GM12878 (cell line): ENCODE measurements around the gene SLC25A27. TPM values are rescaled to one million over a fixed set of nuclear protein-coding genes. Genes with fewer than 3 reads are reported as not detected.

ENCODE experiments used
- ATAC-seq: fragments of 200-7000 bp; cut with Tn5 transposase; 3 replicates; pipeline ENCODE4 v1.9.1; 2020; ENCODE audit warnings: mild to moderate bottlenecking, moderate library complexity
- BruUV-seq: library from RNA; stranded (reverse); fragments of 400-500 nt; replicated peaks from 2 replicates; lab custom pipeline; 2021; lab: Mats Ljungman, UMichigan
- CTCF ChIA-PET: fragments of 300-600 bp; sonication (Branson Sonifier 250); formaldehyde crosslinking; extraction: SDS; loops from one replicate; lab custom pipeline; 2021; ENCODE audit warnings: inconsistent platforms; lab: Yijun Ruan, JAX
- POLR2A ChIA-PET: fragments of 350-600 bp; formaldehyde crosslinking; extraction: SDS; loops from one replicate; lab custom pipeline; 2021; ENCODE audit warnings: inconsistent platforms; lab: Charles Lee
- RAD21 ChIA-PET: fragments of 300-600 bp; sonication (Branson Sonifier 250); formaldehyde crosslinking; loops from one replicate; lab custom pipeline; 2023; ENCODE audit warnings: antibody characterized with exemption; ENCODE audit not compliant: unreplicated experiment; lab: Charles Lee
- SMC1A ChIA-PET: fragments of 300-600 bp; sonication (Branson Sonifier 250); formaldehyde crosslinking; loops from one replicate; lab custom pipeline; 2023; ENCODE audit not compliant: unreplicated experiment, uncharacterized antibody; lab: Charles Lee
- DNase-seq: peaks from one replicate; pipeline ENCODE4 v3.0.0-alpha.2; 2011; ENCODE audit warnings: low read depth, low spot score
- FAIRE-seq: peaks from 3 replicates; lab custom pipeline; 2011; peaks lifted over from hg19 to GRCh38; lab: Jason Lieb, UNC
- H2AFZ ChIP-seq: 2 replicates; pipeline ENCODE4 v1.6.0; 2011; ENCODE audit warnings: low read depth, low read length, control low read depth; ENCODE audit not compliant: control insufficient read depth
- H3K27ac ChIP-seq: 2 replicates; pipeline ENCODE4 v1.5.1; 2011; ENCODE audit warnings: control low read depth; ENCODE audit not compliant: control insufficient read depth, insufficient read depth
- H3K27me3 ChIP-seq, 2 experiments: replicated peaks in 1 of 2; 2 replicates each; pipeline versions ENCODE4 v1.6.0 to v1.6.1; 2011; ENCODE audit warnings: low read length in 1 of 2; ENCODE audit not compliant: control insufficient read depth in 2 of 2, insufficient read depth in 2 of 2
- H3K36me3 ChIP-seq, 2 experiments: 2 replicates each; pipeline ENCODE4 v1.5.1; 2011; ENCODE audit warnings: low read length in 1 of 2; ENCODE audit not compliant: control insufficient read depth in 2 of 2, insufficient read depth in 2 of 2
- H3K4me1 ChIP-seq: 2 replicates; pipeline ENCODE4 v1.6.1; 2011; ENCODE audit warnings: mild to moderate bottlenecking, low read length, moderate library complexity, mixed read lengths; ENCODE audit not compliant: control insufficient read depth, insufficient read depth
- H3K4me2 ChIP-seq: 2 replicates; pipeline ENCODE4 v1.6.0; 2011; ENCODE audit warnings: control low read depth; ENCODE audit not compliant: control insufficient read depth, insufficient read depth
- H3K4me3 ChIP-seq: fragments of 200-600 bp; sonication (generic); 2 replicates; pipeline ENCODE4 v1.5.1; 2016
- H3K79me2 ChIP-seq: 2 replicates; pipeline ENCODE4 v1.6.0; 2011; ENCODE audit warnings: low read length; ENCODE audit not compliant: control insufficient read depth, insufficient read depth
- H3K9ac ChIP-seq: 2 replicates; pipeline ENCODE4 v1.8.0; 2011; ENCODE audit warnings: low read length, control low read depth, mixed read lengths; ENCODE audit not compliant: control insufficient read depth, insufficient read depth
- H3K9me3 ChIP-seq: replicated peaks from 3 replicates; pipeline ENCODE4 v1.5.1; 2011; ENCODE audit warnings: mild to moderate bottlenecking, low read length; ENCODE audit not compliant: control insufficient read depth, insufficient read depth
- H4K20me1 ChIP-seq: 2 replicates; pipeline ENCODE4 v1.6.0; 2011; ENCODE audit not compliant: control insufficient read depth, insufficient read depth
- BACH1 ChIP-seq: fragments of 450-650 bp; IDR thresholded peaks from 2 replicates; pipeline ENCODE4 v1.6.1; 2017; ENCODE audit warnings: mild to moderate bottlenecking, borderline replicate concordance
- EED ChIP-seq: sonication (generic); IDR thresholded peaks from 2 replicates; pipeline ENCODE4 v1.6.1; 2016; ENCODE audit warnings: antibody characterized with exemption, low read depth
- EP300 ChIP-seq, 2 experiments: fragments of 150-350 bp in 1 of 2; IDR thresholded peaks; 2 replicates each; pipeline ENCODE4 v1.6.1; 2011 to 2012; ENCODE audit warnings: low read depth in 2 of 2, low read length in 2 of 2, borderline replicate concordance in 1 of 2, improper control_type of control experiment in 1 of 2, inconsistent platforms in 1 of 2; ENCODE audit not compliant: control insufficient read depth in 1 of 2
- FOXK2 ChIP-seq: fragments of 450-650 bp; IDR thresholded peaks from 2 replicates; pipeline ENCODE4 v1.6.1; 2017; ENCODE audit warnings: mild to moderate bottlenecking, moderate library complexity
- GATAD2B ChIP-seq: fragments of 450-650 bp; conservative IDR thresholded peaks from 2 replicates; pipeline ENCODE4 v1.6.1; 2017; ENCODE audit warnings: low read depth, mild to moderate bottlenecking, moderate library complexity
- HCFC1 ChIP-seq: fragments of 150-350 bp; IDR thresholded peaks from 2 replicates; pipeline ENCODE4 v1.6.1; 2014; ENCODE audit warnings: low read length
- HDAC6 ChIP-seq: fragments of 200-600 bp; sonication (generic); IDR thresholded peaks from one replicate; pipeline ENCODE4 v1.8.0; 2017; ENCODE audit warnings: antibody characterized with exemption; ENCODE audit not compliant: unreplicated experiment
- MYC ChIP-seq: IDR thresholded peaks from 2 replicates; pipeline ENCODE4 v1.6.1; 2011; ENCODE audit warnings: mild to moderate bottlenecking, low read length, moderate library complexity, inconsistent platforms; ENCODE audit not compliant: insufficient read depth, insufficient replicate concordance, insufficient read length, severe bottlenecking
- RAD51 ChIP-seq: fragments of 450-650 bp; IDR thresholded peaks from 2 replicates; pipeline ENCODE4 v1.6.1; 2016; ENCODE audit warnings: moderate library complexity, mild to moderate bottlenecking, inconsistent platforms
- SIX5 ChIP-seq: IDR thresholded peaks from 2 replicates; pipeline ENCODE4 v1.6.1; 2011; ENCODE audit warnings: mild to moderate bottlenecking, low read depth, low read length, moderate library complexity; ENCODE audit not compliant: severe bottlenecking
- SP1 ChIP-seq: IDR thresholded peaks from one replicate; pipeline ENCODE4 v1.6.1; 2011; ENCODE audit warnings: low read depth, low read length
- STAT3 ChIP-seq: IDR thresholded peaks from 2 replicates; pipeline ENCODE4 v1.6.1; 2011; ENCODE audit warnings: low read depth, low read length, improper control_type of control experiment
- TCF12 ChIP-seq: IDR thresholded peaks from 2 replicates; pipeline ENCODE4 v1.6.1; 2011; ENCODE audit warnings: low read depth, mild to moderate bottlenecking, low read length
- ZSCAN29 ChIP-seq: fragments of 450-650 bp; IDR thresholded peaks from 2 replicates; pipeline ENCODE4 v1.6.1; 2017; ENCODE audit warnings: mild to moderate bottlenecking, moderate library complexity
- WGBS: methylation state at CpG from one replicate; pipeline ENCODE4 v1.1.6; 2016; ENCODE audit warnings: low lambda C conversion rate; ENCODE audit not compliant: insufficient replicate concordance, insufficient coverage; ENCODE audit errors: missing lambda C conversion rate; 5-methylcytosine and 5-hydroxymethylcytosine counted together
- in situ Hi-C: fragments of 300-500 bp; cut with MboI; formaldehyde crosslinking; loops from 9 replicates; pipeline ENCODE4 v1.14.3; 2018; ENCODE audit warnings: mixed read lengths
- intact Hi-C: fragments of 100-400 bp; cut with micrococcal nuclease; formaldehyde crosslinking; loops from one replicate; pipeline ENCODE4 v1.14.2; 2022; ENCODE audit not compliant: unreplicated experiment
- polyA plus RNA-seq, 11 experiments: library from polyadenylated mRNA; depleted of rRNA in 4 of 11; unstranded in 6 of 11; stranded (reverse) in 5 of 11; fragments of >200 nt; fragmentation: Nextera tagmentation in 4 of 11; fragmentation: Illumina TruSeq in 1 of 11; extraction: Ambion mirVana in 4 of 11; extraction: Trizol in 1 of 11; gene quantifications; 1 replicate in 1 of 11; 2 replicates in 10 of 11; pipeline versions ENCODE4 v1.2.1 to v1.2.3, GENCODE V29; 2011 to 2016; ENCODE audit warnings: inconsistent platforms in 2 of 11, missing spikeins in 2 of 11, low read depth in 1 of 11
- total RNA-seq, 4 experiments: library from RNA; depleted of rRNA in 3 of 4; stranded (reverse); fragments of >200 nt in 3 of 4; fragmentation: Illumina TruSeq in 1 of 4; extraction: Trizol in 1 of 4; gene quantifications; 2 replicates each; pipeline versions ENCODE4 v1.2.1 to v1.2.3, GENCODE V29; 2013 to 2021
- TF ChIP-seq, protein P1 (sequence below): fragments of 450-650 bp; formaldehyde crosslinking; IDR thresholded peaks from 2 replicates; pipeline ENCODE4 v1.4.0; 2022; ENCODE audit warnings: mild to moderate bottlenecking, moderate library complexity
- TF ChIP-seq, protein P2 (sequence below): IDR thresholded peaks from 2 replicates; pipeline ENCODE4 v1.6.1; 2012; ENCODE audit warnings: low read depth, low read length, improper control_type of control experiment
- TF ChIP-seq, protein P3 (sequence below): fragments of 150-350 bp; IDR thresholded peaks from 2 replicates; pipeline ENCODE4 v1.6.1; 2014; ENCODE audit warnings: mild to moderate bottlenecking, low read depth, low read length

Gene SLC25A27
- total and polyA plus RNA-seq, 10 of the 15 experiments (the other 5 are each of a cell fraction or from before 2014, with no cell fraction given) = not detected

DNA sequence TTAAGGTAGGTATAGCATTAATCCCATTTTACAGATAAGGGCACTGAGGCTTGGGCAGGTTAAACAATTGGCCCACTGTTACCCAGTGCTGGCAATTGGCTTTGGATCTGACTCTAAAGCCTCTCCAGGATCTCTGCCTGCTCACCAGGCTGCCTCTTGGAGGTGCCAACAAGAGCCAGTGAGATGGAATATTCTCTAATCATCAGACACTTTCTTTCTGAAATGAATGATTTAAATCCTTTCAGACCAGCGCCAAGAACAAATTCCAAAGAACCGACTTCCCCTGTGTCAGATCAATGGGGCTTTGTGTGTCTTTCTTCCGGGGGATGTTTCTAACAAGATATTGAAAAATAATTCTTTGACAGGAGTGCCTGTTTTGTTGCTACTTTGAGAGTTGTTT lies 23.8 kb upstream of the SLC25A27 start:
- in situ Hi-C loops = loop anchor here (25.0 kb wide), 1 partner anchor 542 kb away; no protein-coding TSS in a partner anchor
- ATAC-seq (no peak), DNase-seq (no peak), FAIRE-seq (no peak)
- intact Hi-C loops = loop anchor here (5.0 kb wide), 1 partner anchor 697 kb away; no protein-coding TSS in a partner anchor
- TF ChIP-seq EP300 (IDR thresholded peaks at IDR 0.05; ENCODE audit: borderline replicate concordance in 1 of 2, control insufficient read depth in 1 of 2, low read depth in 2 of 2, low read length in 2 of 2) (no peak), HCFC1 (no peak), STAT3 (no peak), BACH1 (no peak), GATAD2B (no peak), TCF12 (no peak), RAD51 (no peak), SIX5 (no peak), FOXK2 (no peak), MYC (no peak), EED (no peak), HDAC6 (no peak), SP1 (no peak), ZSCAN29 (no peak)
- TF ChIP-seq, protein P1, sequence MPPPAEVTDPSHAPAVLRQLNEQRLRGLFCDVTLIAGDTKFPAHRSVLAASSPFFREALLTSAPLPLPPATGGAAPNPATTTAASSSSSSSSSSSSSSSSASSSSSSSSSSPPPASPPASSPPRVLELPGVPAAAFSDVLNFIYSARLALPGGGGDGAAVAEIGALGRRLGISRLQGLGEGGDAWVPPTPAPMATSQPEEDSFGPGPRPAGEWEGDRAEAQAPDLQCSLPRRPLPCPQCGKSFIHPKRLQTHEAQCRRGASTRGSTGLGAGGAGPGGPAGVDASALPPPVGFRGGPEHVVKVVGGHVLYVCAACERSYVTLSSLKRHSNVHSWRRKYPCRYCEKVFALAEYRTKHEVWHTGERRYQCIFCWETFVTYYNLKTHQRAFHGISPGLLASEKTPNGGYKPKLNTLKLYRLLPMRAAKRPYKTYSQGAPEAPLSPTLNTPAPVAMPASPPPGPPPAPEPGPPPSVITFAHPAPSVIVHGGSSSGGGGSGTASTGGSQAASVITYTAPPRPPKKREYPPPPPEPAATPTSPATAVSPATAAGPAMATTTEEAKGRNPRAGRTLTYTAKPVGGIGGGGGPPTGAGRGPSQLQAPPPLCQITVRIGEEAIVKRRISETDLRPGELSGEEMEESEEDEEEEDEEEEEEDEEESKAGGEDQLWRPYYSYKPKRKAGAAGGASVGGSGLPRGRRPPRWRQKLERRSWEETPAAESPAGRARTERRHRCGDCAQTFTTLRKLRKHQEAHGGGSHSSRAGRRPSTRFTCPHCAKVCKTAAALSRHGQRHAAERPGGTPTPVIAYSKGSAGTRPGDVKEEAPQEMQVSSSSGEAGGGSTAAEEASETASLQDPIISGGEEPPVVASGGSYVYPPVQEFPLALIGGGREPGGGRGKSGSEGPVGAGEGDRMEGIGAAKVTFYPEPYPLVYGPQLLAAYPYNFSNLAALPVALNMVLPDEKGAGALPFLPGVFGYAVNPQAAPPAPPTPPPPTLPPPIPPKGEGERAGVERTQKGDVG = no peak
- TF ChIP-seq, protein P2, sequence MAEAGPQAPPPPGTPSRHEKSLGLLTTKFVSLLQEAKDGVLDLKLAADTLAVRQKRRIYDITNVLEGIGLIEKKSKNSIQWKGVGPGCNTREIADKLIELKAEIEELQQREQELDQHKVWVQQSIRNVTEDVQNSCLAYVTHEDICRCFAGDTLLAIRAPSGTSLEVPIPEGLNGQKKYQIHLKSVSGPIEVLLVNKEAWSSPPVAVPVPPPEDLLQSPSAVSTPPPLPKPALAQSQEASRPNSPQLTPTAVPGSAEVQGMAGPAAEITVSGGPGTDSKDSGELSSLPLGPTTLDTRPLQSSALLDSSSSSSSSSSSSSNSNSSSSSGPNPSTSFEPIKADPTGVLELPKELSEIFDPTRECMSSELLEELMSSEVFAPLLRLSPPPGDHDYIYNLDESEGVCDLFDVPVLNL = no peak
- TF ChIP-seq, protein P3, sequence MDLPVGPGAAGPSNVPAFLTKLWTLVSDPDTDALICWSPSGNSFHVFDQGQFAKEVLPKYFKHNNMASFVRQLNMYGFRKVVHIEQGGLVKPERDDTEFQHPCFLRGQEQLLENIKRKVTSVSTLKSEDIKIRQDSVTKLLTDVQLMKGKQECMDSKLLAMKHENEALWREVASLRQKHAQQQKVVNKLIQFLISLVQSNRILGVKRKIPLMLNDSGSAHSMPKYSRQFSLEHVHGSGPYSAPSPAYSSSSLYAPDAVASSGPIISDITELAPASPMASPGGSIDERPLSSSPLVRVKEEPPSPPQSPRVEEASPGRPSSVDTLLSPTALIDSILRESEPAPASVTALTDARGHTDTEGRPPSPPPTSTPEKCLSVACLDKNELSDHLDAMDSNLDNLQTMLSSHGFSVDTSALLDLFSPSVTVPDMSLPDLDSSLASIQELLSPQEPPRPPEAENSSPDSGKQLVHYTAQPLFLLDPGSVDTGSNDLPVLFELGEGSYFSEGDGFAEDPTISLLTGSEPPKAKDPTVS = no peak
- ChIA-PET RAD21 (no interaction called here), CTCF (interaction anchor here (2.2 kb wide), 1 partner anchor 409 kb away, joined by 9 read pairs; no protein-coding TSS in a partner anchor), POLR2A (no interaction called here), SMC1A (interaction anchor here (2.0 kb wide), 1 partner anchor 539 kb away, joined by 6 read pairs; no protein-coding TSS in a partner anchor)
- no TSS peak for BruUV-seq
- no peaks in the 10 kb centered on the region for H3K9me3 ChIP-seq
- no peak overlapping the region for H2AFZ ChIP-seq
- H3K4me1 ChIP-seq = no peaks in the 10 kb centered on the region
- 47% methylated on average over 3 of the region's 3 CpGs for WGBS
- no peak overlapping the region for H3K4me2 ChIP-seq
- peaks cover 0 to 2% of the 10 kb centered on the region in 2 experiments; a peak in 1 of 4 replicates for H3K27me3 ChIP-seq
- no peak overlapping the region for H3K9ac ChIP-seq
- H3K36me3 ChIP-seq = no peaks in the 10 kb centered on the region
- no peak overlapping the region for H3K4me3 ChIP-seq
- H4K20me1 ChIP-seq = no peaks in the 10 kb centered on the region
- no peak overlapping the region for H3K27ac ChIP-seq
- no peaks in the 10 kb centered on the region for H3K79me2 ChIP-seq
